ENCODE measurements around the gene DDX4. TPM values are rescaled to one million over a fixed set of nuclear protein-coding genes. Genes with fewer than 3 reads are reported as not detected.

DDX4 gene
- polyA plus RNA-seq, 1 experiment, result not detected

GRCh38 chr5:55864606-55865541 is 127.0 kb downstream of the DDX4 start:
- ChIA-PET POLR2A (no interaction called here), CTCF (no interaction called here)
- no peak overlapping the region for H3K27ac ChIP-seq (ENCODE audit: low read depth, low read length)
- DNase-seq (ENCODE audit: low read depth, low spot score), result no peak
- TF ChIP-seq CTCF (IDR thresholded peaks at IDR 0.05; ENCODE audit: low read depth, low read length), result no peak
- no peak overlapping the region for H3K4me3 ChIP-seq (ENCODE audit: low read depth, low read length)
- H3K27me3 ChIP-seq (ENCODE audit: control insufficient read depth, insufficient read depth, low read length), result no peaks in the 10 kb centered on the region
- peaks cover 2% of the 10 kb centered on the region; the same call in 1 of the 2 replicates for H3K9me3 ChIP-seq (ENCODE audit: control insufficient read depth, insufficient read depth, low read length)

GRCh38 chr5:55865831-55866230 is 128.0 kb downstream of the DDX4 start:
- Histone ChIP-seq H3K27ac (ENCODE audit: low read depth, low read length) (no peak overlapping the region), H3K27me3 (ENCODE audit: control insufficient read depth, insufficient read depth, low read length) (no peaks in the 10 kb centered on the region), H3K9me3 (ENCODE audit: control insufficient read depth, insufficient read depth, low read length) (peaks cover 2% of the 10 kb centered on the region; the same call in 1 of the 2 replicates), H3K4me3 (ENCODE audit: low read depth, low read length) (no peak overlapping the region)
- ChIA-PET POLR2A (no interaction called here), CTCF (interaction anchor here (0.5 kb wide), 1 partner anchor 404 kb away, joined by 6 read pairs; no protein-coding TSS in a partner anchor)
- DNase-seq (ENCODE audit: low read depth, low spot score), result no peak
- TF ChIP-seq CTCF (IDR thresholded peaks at IDR 0.05; ENCODE audit: low read depth, low read length), result no peak

- ChIA-PET POLR2A (no interaction called here), CTCF (interaction anchor here (0.5 kb wide), 1 partner anchor 403 kb away, joined by 6 read pairs; no protein-coding TSS in a partner anchor)
- no peaks in the 10 kb centered on the region for H3K9me3 ChIP-seq (ENCODE audit: control insufficient read depth, insufficient read depth, low read length)
- no peaks in the 10 kb centered on the region for H3K27me3 ChIP-seq (ENCODE audit: control insufficient read depth, insufficient read depth, low read length)
- H3K27ac ChIP-seq (ENCODE audit: low read depth, low read length), result no peak overlapping the region
- no peak for TF ChIP-seq CTCF (IDR thresholded peaks at IDR 0.05; ENCODE audit: low read depth, low read length)
- no peak for DNase-seq (ENCODE audit: low read depth, low spot score)
- no peak overlapping the region for H3K4me3 ChIP-seq (ENCODE audit: low read depth, low read length)
Measured at GRCh38 chr5:55866485-55866884, 128.6 kb downstream of the DDX4 start.

Small RNAs within 50 kb of the gene (small RNA-seq; reads per million reads assigned to genes)
- gene AC016632.1 (ENCODE audit: insufficient read length, low read depth) (not detected), gene RNA5SP183 (ENCODE audit: insufficient read length, low read depth) (not detected)

Other genes with a start within 250 kb of the DDX4 start
- gene PLPP1, start 203.1 kb upstream of the DDX4 start, polyA plus RNA-seq (2011; rRNA removed), result 43.7 and 54.9 TPM in 2 replicates
- 21.1 and 25.3 TPM in 2 replicates for gene SLC38A9, start 25.7 kb upstream of the DDX4 start, polyA plus RNA-seq (2011; rRNA removed)
- gene IL31RA, start 113.3 kb downstream of the DDX4 start, polyA plus RNA-seq (2011; rRNA removed), result 1.5 and 1.9 TPM in 2 replicates